Endothelial cell of umbilical vein (primary cell): ENCODE data around the gene DEPDC5. TPM values are rescaled to one million over a fixed set of nuclear protein-coding genes. Genes with fewer than 3 reads are reported as not detected.
A peak's percentile ranks its signal among the peaks of the same experiment; 100 is the strongest.

Experiments used
- Bru-seq: library from RNA; stranded (reverse); fragments of 400-500 nt; gene quantifications from one replicate; lab custom pipeline; 2021; lab: Mats Ljungman, UMichigan
- BruChase-seq, 2 experiments: library from RNA; stranded (reverse); fragments of 400-500 nt; gene quantifications; one replicate each; lab custom pipeline; 2021; lab: Mats Ljungman, UMichigan
- BruUV-seq: library from RNA; stranded (reverse); fragments of 400-500 nt; replicated peaks from 2 replicates; lab custom pipeline; 2021; lab: Mats Ljungman, UMichigan
- CTCF ChIA-PET: fragments of 300-600, 350-600 bp; sonication (Branson Sonifier 250); formaldehyde crosslinking; loops from one replicate; lab custom pipeline; 2021; ENCODE audit warnings: antibody characterized with exemption, inconsistent platforms; lab: Charles Lee
- POLR2A ChIA-PET: fragments of 300-600, 350-600 bp; sonication (Branson Sonifier 250); formaldehyde crosslinking; loops from one replicate; lab custom pipeline; 2021; ENCODE audit warnings: antibody characterized with exemption, inconsistent platforms; lab: Charles Lee
- DNase-seq: peaks from one replicate; pipeline ENCODE4 v3.0.0-alpha.2; 2011; ENCODE audit warnings: low read depth, low spot score
- FAIRE-seq: peaks from 2 replicates; lab custom pipeline; 2011; peaks lifted over from hg19 to GRCh38; lab: Jason Lieb, UNC
- H2AFZ ChIP-seq: 2 replicates; pipeline ENCODE4 v1.6.0; 2012; ENCODE audit warnings: low read depth, low read length, control low read depth, inconsistent platforms
- H3K27ac ChIP-seq: 2 replicates; pipeline ENCODE4 v1.5.1; 2011; ENCODE audit warnings: low read depth, mild to moderate bottlenecking, control low read depth, low read length, moderate library complexity; ENCODE audit not compliant: insufficient read depth
- H3K27me3 ChIP-seq, 2 experiments: 2 replicates each; pipeline versions ENCODE4 v1.6.0 to v1.6.1; 2011; ENCODE audit warnings: low read length in 2 of 2, mixed read lengths in 1 of 2; ENCODE audit not compliant: control insufficient read depth in 2 of 2, insufficient read depth in 2 of 2
- H3K36me3 ChIP-seq, 2 experiments: 2 replicates in 1 of 2; 3 replicates in 1 of 2; pipeline ENCODE4 v1.5.1; 2011; ENCODE audit warnings: low read length in 2 of 2, mild to moderate bottlenecking in 1 of 2, moderate library complexity in 1 of 2; ENCODE audit not compliant: control insufficient read depth in 2 of 2, insufficient read depth in 2 of 2; ENCODE audit errors: extremely low read depth in 1 of 2
- H3K4me1 ChIP-seq: 3 replicates; pipeline ENCODE4 v1.5.1; 2011; ENCODE audit warnings: mild to moderate bottlenecking, low read length; ENCODE audit not compliant: control insufficient read depth, insufficient read depth; ENCODE audit errors: extremely low read depth
- H3K4me2 ChIP-seq: 2 replicates; pipeline ENCODE4 v1.6.1; 2011; ENCODE audit warnings: low read length, control low read depth, mixed read lengths; ENCODE audit not compliant: insufficient read depth
- H3K4me3 ChIP-seq, 3 experiments: fragments of 200-600 bp in 1 of 3; sonication (generic), shearing (Covaris generic) in 1 of 3; replicated peaks in 1 of 3; 2 replicates each; pipeline ENCODE4 v1.5.1; 2011 to 2016; ENCODE audit warnings: control low read depth in 3 of 3, low read length in 3 of 3, mild to moderate bottlenecking in 2 of 3, inconsistent platforms in 1 of 3, low read depth in 1 of 3, moderate library complexity in 1 of 3; ENCODE audit not compliant: insufficient read depth in 1 of 3
- H3K79me2 ChIP-seq: 2 replicates; pipeline ENCODE4 v1.6.0; 2012; ENCODE audit warnings: low read length, inconsistent platforms; ENCODE audit not compliant: control insufficient read depth, insufficient read depth
- H3K9ac ChIP-seq: replicated peaks from 2 replicates; pipeline ENCODE3; 2011; ENCODE audit warnings: low read length, control low read depth; ENCODE audit not compliant: insufficient read depth; ENCODE audit errors: extremely low read depth
- H3K9me1 ChIP-seq: replicated peaks from 3 replicates; pipeline ENCODE4 v1.6.0; 2011; ENCODE audit warnings: mild to moderate bottlenecking, low read length; ENCODE audit not compliant: control insufficient read depth, insufficient read depth; ENCODE audit errors: extremely low read depth
- H3K9me3 ChIP-seq: replicated peaks from 2 replicates; pipeline ENCODE4 v1.5.1; 2012; ENCODE audit warnings: low read length, inconsistent platforms; ENCODE audit not compliant: control insufficient read depth, insufficient read depth
- H4K20me1 ChIP-seq: replicated peaks from 2 replicates; pipeline ENCODE3; 2011; ENCODE audit warnings: mild to moderate bottlenecking, low read length; ENCODE audit not compliant: control insufficient read depth, insufficient read depth; ENCODE audit errors: extremely low read depth
- FOS ChIP-seq: IDR thresholded peaks from 2 replicates; pipeline ENCODE4 v1.6.1; 2011; ENCODE audit warnings: mild to moderate bottlenecking, low read length, moderate library complexity, borderline replicate concordance; ENCODE audit not compliant: insufficient read depth
- POLR2A ChIP-seq: IDR thresholded peaks from 2 replicates; pipeline ENCODE4 v1.6.1; 2012; ENCODE audit warnings: low read depth, mild to moderate bottlenecking, control low read depth, low read length
- POLR2AphosphoS5 ChIP-seq: IDR thresholded peaks from 2 replicates; pipeline ENCODE4 v1.6.1; 2012; ENCODE audit warnings: low read depth, mild to moderate bottlenecking, control low read depth, low read length, moderate library complexity; ENCODE audit not compliant: insufficient read depth
- dilution Hi-C: fragments of 300-500 bp; cut with MboI; formaldehyde crosslinking; loops from one replicate; pipeline ENCODE4 v1.15.0; 2019; ENCODE audit warnings: low sequenced_read_pairs; ENCODE audit not compliant: extremely low pct_ligation_motif_present
- intact Hi-C: fragments of 100-400 bp; cut with micrococcal nuclease; formaldehyde crosslinking; loops from one replicate; pipeline ENCODE4 v1.10.0; 2022
- long read RNA-seq: library from polyadenylated mRNA; stranded (forward); transcript quantifications from one replicate; pipeline ENCODE4 v2.0.0, GENCODE V29; 2021
- polyA minus RNA-seq, 3 experiments: library from RNA; depleted of rRNA, polyadenylated mRNA; stranded (reverse); fragments of >200 nt; gene quantifications; 1 replicate in 1 of 3; 2 replicates in 2 of 3; pipeline ENCODE4 v1.2.3, GENCODE V29; 2011
- polyA plus RNA-seq, 4 experiments: library from polyadenylated mRNA; depleted of rRNA in 3 of 4; stranded (reverse) in 3 of 4; unstranded in 1 of 4; fragments of >200 nt; gene quantifications; 2 replicates each; pipeline versions ENCODE4 v1.2.1 to v1.2.3, GENCODE V29; 2011 to 2012; ENCODE audit warnings: missing spikeins in 1 of 4
- total RNA-seq: library from RNA; stranded (reverse); gene quantifications from 2 replicates; pipeline ENCODE4 v1.2.3, GENCODE V29; 2021
- TF ChIP-seq, protein P1 (sequence below), 2 donors: IDR thresholded peaks; 1 replicate in 1 of 2; 2 replicates in 1 of 2; pipeline ENCODE4 v1.5.1; 2011; ENCODE audit warnings: low read length in 2 of 2, mild to moderate bottlenecking in 2 of 2, moderate library complexity in 2 of 2, control low read depth in 1 of 2, inconsistent platforms in 1 of 2, low read depth in 1 of 2; ENCODE audit not compliant: insufficient read depth in 1 of 2; ENCODE audit errors: extremely low read depth in 1 of 2

Gene DEPDC5
- total RNA-seq, result 28.6 and 36.6 TPM in 2 replicates
- polyA plus RNA-seq, result 12.0 and 13.1 TPM in 2 replicates
- 8.7 and 9.3 TPM in 2 replicates for polyA plus RNA-seq (2011; cell fraction: cytosol; rRNA removed)
- polyA plus RNA-seq (2011; cell fraction: nucleus; rRNA removed), result 45.5 and 52.4 TPM in 2 replicates
- polyA plus RNA-seq (2012), result 9.4 and 11.5 TPM in 2 replicates
- 47.0 and 52.1 TPM in 2 replicates for polyA minus RNA-seq
- polyA minus RNA-seq (2011; cell fraction: cytosol; rRNA and poly(A)+ RNA removed), result 7.1 TPM
- polyA minus RNA-seq (2011; cell fraction: nucleus; rRNA and poly(A)+ RNA removed), result 70.0 and 86.5 TPM in 2 replicates
- Bru-seq, nascent RNA, result percentile 69 among the genes with signal in this experiment
- BruChase-seq, experiment 1, labeled RNA remaining after a 6-hour chase, result percentile 78 among the genes with signal in this experiment
- BruChase-seq, experiment 2, labeled RNA remaining after a 2-hour chase, result percentile 78 among the genes with signal in this experiment
- long read RNA-seq, full-length matches to known transcripts, result 7 of 14 reads
- long read RNA-seq, partial matches to known transcripts, result 2 of 14 reads
- long read RNA-seq, other reads (novel, unspliced or antisense), result 5 of 14 reads

DNA sequence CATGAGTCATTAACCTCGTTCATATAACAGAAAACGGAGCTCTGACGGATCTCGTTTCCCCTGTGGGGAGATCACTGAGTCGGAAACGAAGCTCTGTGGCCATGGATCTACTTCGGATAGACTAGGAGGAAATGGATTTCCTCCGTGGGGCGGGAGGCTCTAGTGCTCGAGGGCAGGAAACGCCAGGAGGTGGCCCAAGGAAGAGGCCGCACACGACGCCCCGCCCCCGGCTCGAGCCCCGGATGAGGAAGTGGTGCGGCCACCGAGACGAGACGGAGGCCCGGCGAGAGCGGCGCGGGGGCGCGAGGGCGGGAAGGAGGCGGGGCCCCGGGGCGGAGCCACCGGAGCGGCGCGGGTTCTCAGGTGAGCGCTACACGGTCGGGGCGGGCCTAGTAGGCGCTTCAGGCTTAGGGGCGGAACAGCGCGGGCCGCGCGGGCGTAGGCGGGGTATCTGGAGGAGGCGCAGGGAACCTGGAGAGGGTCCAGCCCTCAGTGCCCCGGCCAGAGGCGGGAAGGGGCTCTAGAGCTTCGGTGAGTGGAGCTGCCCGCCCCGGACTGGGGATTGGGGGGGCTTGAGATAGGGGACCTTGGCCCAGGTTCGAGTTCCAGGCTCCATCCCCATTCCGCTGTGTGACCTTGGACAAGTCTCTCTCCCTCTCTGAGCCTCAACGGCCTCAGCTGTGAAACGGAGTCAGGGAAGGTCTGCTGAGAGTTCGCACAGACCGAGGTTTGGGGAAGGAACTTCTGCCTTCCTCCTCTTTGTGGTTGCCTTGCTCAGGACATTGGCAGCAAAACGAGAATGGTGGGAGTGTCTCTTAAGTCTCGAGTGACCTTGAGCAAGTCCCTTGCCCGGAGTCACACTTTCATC, at the start of gene DEPDC5:
TSS of gene DEPDC5 (plus strand) at position 386 of the 868 bp plus-strand sequence. CDS start 903 bp downstream, outside the sequence.
- BruUV-seq, result TSS peak; percentile 25
- CTCF ChIA-PET, result interaction anchor here (0.5 to 1.3 kb wide), 3 partner anchors 17 to 274 kb away, joined by 3 to 4 read pairs (median 3); no protein-coding TSS in a partner anchor

More for the DNA sequence above, at the start of gene DEPDC5:
- Histone ChIP-seq H2AFZ (peak within 1 kb of the TSS; percentile 88), H3K27ac (peak within 1 kb of the TSS; percentile 87), H3K4me3 (peak within 1 kb of the TSS; percentile 62 to 89 (median 80)), H3K4me1 (peaks cover 27% of the 10 kb centered on the region), H3K9me1 (no peaks in the 10 kb centered on the region), H3K27me3 (no peaks in the 10 kb centered on the region), H3K79me2 (peaks cover 19% of the 10 kb centered on the region), H4K20me1 (no peaks in the 10 kb centered on the region), H3K4me2 (peak within 1 kb of the TSS; percentile 88), H3K9ac (peak within 1 kb of the TSS; percentile 91), H3K36me3 (no peaks in the 10 kb centered on the region), H3K9me3 (no peaks in the 10 kb centered on the region)
- TF ChIP-seq FOS, result peak; percentile 31
- peak; percentile 79 for TF ChIP-seq POLR2AphosphoS5
- peak; percentile 84 for TF ChIP-seq POLR2A
- TF ChIP-seq, protein P1, sequence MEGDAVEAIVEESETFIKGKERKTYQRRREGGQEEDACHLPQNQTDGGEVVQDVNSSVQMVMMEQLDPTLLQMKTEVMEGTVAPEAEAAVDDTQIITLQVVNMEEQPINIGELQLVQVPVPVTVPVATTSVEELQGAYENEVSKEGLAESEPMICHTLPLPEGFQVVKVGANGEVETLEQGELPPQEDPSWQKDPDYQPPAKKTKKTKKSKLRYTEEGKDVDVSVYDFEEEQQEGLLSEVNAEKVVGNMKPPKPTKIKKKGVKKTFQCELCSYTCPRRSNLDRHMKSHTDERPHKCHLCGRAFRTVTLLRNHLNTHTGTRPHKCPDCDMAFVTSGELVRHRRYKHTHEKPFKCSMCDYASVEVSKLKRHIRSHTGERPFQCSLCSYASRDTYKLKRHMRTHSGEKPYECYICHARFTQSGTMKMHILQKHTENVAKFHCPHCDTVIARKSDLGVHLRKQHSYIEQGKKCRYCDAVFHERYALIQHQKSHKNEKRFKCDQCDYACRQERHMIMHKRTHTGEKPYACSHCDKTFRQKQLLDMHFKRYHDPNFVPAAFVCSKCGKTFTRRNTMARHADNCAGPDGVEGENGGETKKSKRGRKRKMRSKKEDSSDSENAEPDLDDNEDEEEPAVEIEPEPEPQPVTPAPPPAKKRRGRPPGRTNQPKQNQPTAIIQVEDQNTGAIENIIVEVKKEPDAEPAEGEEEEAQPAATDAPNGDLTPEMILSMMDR (IDR thresholded peaks at IDR 0.05; ENCODE audit: extremely low read depth in 1 of 2, insufficient read depth in 1 of 2, low read depth in 1 of 2, low read length in 2 of 2), result no peak
- FAIRE-seq (peak; percentile 89), DNase-seq (peak; percentile 95)
- POLR2A ChIA-PET, result interaction anchor here (0.5 kb wide), 2 partner anchors 17 to 32 kb away, joined by 3 to 5 read pairs; no protein-coding TSS in a partner anchor
- dilution Hi-C loops (loop anchor here (10.0 kb wide), 1 partner anchor 201 kb away; no protein-coding TSS in a partner anchor), intact Hi-C loops (loop anchor here (1.0 to 5.0 kb wide), 5 partner anchors 21 to 257 kb away; partner anchors contain the start of genes SFI1 and YWHAH)
